Cerebellar nuclear complex (tissue), 1 donor: ENCODE measurements around the gene M1AP.

Source experiments
- DNase-seq, 2 experiments: peaks; one replicate each; lab custom pipeline; 2025; lab: John Stamatoyannopoulos, UW

M1AP gene

GRCh38 chr2:74546004-74546403 is 102.1 kb downstream of the M1AP start:
- no peak for DNase-seq

- DNase-seq: no peak
Measured at GRCh38 chr2:74544634-74545033, 103.5 kb downstream of the M1AP start.

GRCh38 chr2:74542978-74543377 is 105.2 kb downstream of the M1AP start:
- DNase-seq: no peak

- no peak for DNase-seq
Measured at GRCh38 chr2:74540291-74540690, 107.8 kb downstream of the M1AP start.

GRCh38 chr2:74538881-74539339 is 109.2 kb downstream of the M1AP start:
- no peak for DNase-seq

- no peak for DNase-seq
Measured at GRCh38 chr2:74537140-74537539, 111.0 kb downstream of the M1AP start.

GRCh38 chr2:74536166-74536950 is 111.8 kb downstream of the M1AP start:
- DNase-seq: no peak

- no peak for DNase-seq
Measured at GRCh38 chr2:74535440-74535965, 112.6 kb downstream of the M1AP start.

GRCh38 chr2:74534411-74534810 is 113.7 kb downstream of the M1AP start:
- no peak for DNase-seq

- DNase-seq: no peak
Measured at GRCh38 chr2:74533464-74533863, 114.7 kb downstream of the M1AP start.

- DNase-seq: no peak
Measured at GRCh38 chr2:74532222-74532621, 115.9 kb downstream of the M1AP start.

GRCh38 chr2:74531666-74532065 is 116.5 kb downstream of the M1AP start:
- no peak for DNase-seq

- DNase-seq: no peak
Measured at GRCh38 chr2:74530239-74531187, 117.6 kb downstream of the M1AP start.

GRCh38 chr2:74529357-74530238 is 118.5 kb downstream of the M1AP start, which contains the start of the genes AUP1 and HTRA2:
Gene AUP1, minus strand, starts transcription at chr2:74529706. Its CDS starts 77 bp downstream, at chr2:74529629.
Gene HTRA2, plus strand, starts transcription at chr2:74529933. Its CDS starts 74 bp downstream, at chr2:74530007.
- peak; percentile 86 to 89 for DNase-seq

GRCh38 chr2:74528600-74529356 is 119.4 kb downstream of the M1AP start:
- DNase-seq: no peak

- DNase-seq: no peak
Measured at GRCh38 chr2:74527741-74528140, 120.4 kb downstream of the M1AP start.

- DNase-seq: no peak
Measured at GRCh38 chr2:74526649-74527230, 121.4 kb downstream of the M1AP start.

- no peak for DNase-seq
Measured at GRCh38 chr2:74525717-74526648, 122.1 kb downstream of the M1AP start, which contains the start of gene DQX1. Gene DQX1, minus strand, starts transcription at chr2:74526231. Its CDS starts 502 bp downstream, at chr2:74525729.
